ENCODE measurements around the gene EIF4G3.
"Not testable (repeated sequence)": the region's sequence is repeated elsewhere in the genome, so short reads cannot be mapped to it uniquely, and the experiment has no call there.

Gene EIF4G3

GRCh38 chr1:21149855-21150432 lies 26.8 kb downstream of the EIF4G3 start:
- no peak for DNase-seq (ENCODE audit: low spot score)

- no peak for DNase-seq (ENCODE audit: low spot score)
These were observed 27.3 kb downstream of the EIF4G3 start for GRCh38 chr1:21149430-21149854.

GRCh38 chr1:21143752-21144151 lies 32.9 kb downstream of the EIF4G3 start:
- no peak for DNase-seq (ENCODE audit: low spot score)

GRCh38 chr1:21143138-21143537 lies 33.6 kb downstream of the EIF4G3 start:
- DNase-seq (ENCODE audit: low spot score), result no peak

GRCh38 chr1:21141030-21141429 lies 35.7 kb downstream of the EIF4G3 start:
- DNase-seq (ENCODE audit: low spot score), result no peak

- no peak for DNase-seq (ENCODE audit: low spot score)
These were observed 37.1 kb downstream of the EIF4G3 start for GRCh38 chr1:21139601-21140000.

- not testable (repeated sequence) for DNase-seq (ENCODE audit: low spot score)
These were observed 40.4 kb downstream of the EIF4G3 start for GRCh38 chr1:21136344-21136743.

- no peak for DNase-seq (ENCODE audit: low spot score)
These were observed 45.5 kb downstream of the EIF4G3 start for GRCh38 chr1:21131200-21131599.

- no peak for DNase-seq (ENCODE audit: low spot score)
These were observed 47.3 kb downstream of the EIF4G3 start for GRCh38 chr1:21129407-21129806.

- no peak for DNase-seq (ENCODE audit: low spot score)
These were observed 50.4 kb downstream of the EIF4G3 start for GRCh38 chr1:21126324-21126723.

- no peak for DNase-seq (ENCODE audit: low spot score)
These were observed 51.9 kb downstream of the EIF4G3 start for GRCh38 chr1:21124846-21125245.

GRCh38 chr1:21123287-21123948 lies 53.3 kb downstream of the EIF4G3 start:
- no peak for DNase-seq (ENCODE audit: low spot score)

- no peak for DNase-seq (ENCODE audit: low spot score)
These were observed 54.8 kb downstream of the EIF4G3 start for GRCh38 chr1:21121764-21122471.

- no peak for DNase-seq (ENCODE audit: low spot score)
These were observed 58.5 kb downstream of the EIF4G3 start for GRCh38 chr1:21118167-21118566.

- no peak for DNase-seq (ENCODE audit: low spot score)
These were observed 59.1 kb downstream of the EIF4G3 start for GRCh38 chr1:21117597-21118001.

GRCh38 chr1:21117159-21117558 lies 59.5 kb downstream of the EIF4G3 start:
- no peak for DNase-seq (ENCODE audit: low spot score)

GRCh38 chr1:21115098-21115760 lies 61.5 kb downstream of the EIF4G3 start:
- no peak for DNase-seq (ENCODE audit: low spot score)

- DNase-seq (ENCODE audit: low spot score), result no peak
These were observed 62.3 kb downstream of the EIF4G3 start for GRCh38 chr1:21114431-21114830.

GRCh38 chr1:21110163-21110562 lies 66.5 kb downstream of the EIF4G3 start:
- no peak for DNase-seq (ENCODE audit: low spot score)

- no peak for DNase-seq (ENCODE audit: low spot score)
These were observed 70.0 kb downstream of the EIF4G3 start for GRCh38 chr1:21106709-21107108.

- no peak for DNase-seq (ENCODE audit: low spot score)
These were observed 70.5 kb downstream of the EIF4G3 start for GRCh38 chr1:21106238-21106637.

- no peak for DNase-seq (ENCODE audit: low spot score)
These were observed 70.9 kb downstream of the EIF4G3 start for GRCh38 chr1:21105807-21106206.

- DNase-seq (ENCODE audit: low spot score), result no peak
These were observed 72.0 kb downstream of the EIF4G3 start for GRCh38 chr1:21104683-21105082.
